ENCODE data around the gene SLC11A2.

Gene SLC11A2

GRCh38 chr12:50990147-50990727 lies 35.9 kb downstream of the SLC11A2 start:
- TF ChIP-seq REST (IDR thresholded peaks at IDR 0.05; ENCODE audit: insufficient read depth in 1 of 2, low read depth in 2 of 2, low read length in 2 of 2), result no peak

- TF ChIP-seq TAF1 (IDR thresholded peaks at IDR 0.05; ENCODE audit: borderline replicate concordance, insufficient read depth, low read length) (no peak), SIN3A (IDR thresholded peaks at IDR 0.05; ENCODE audit: borderline replicate concordance, insufficient read depth, low read length) (no peak), POLR2AphosphoS5 (IDR thresholded peaks at IDR 0.05; ENCODE audit: low read depth, low read length) (no peak), REST (IDR thresholded peaks at IDR 0.05; ENCODE audit: insufficient read depth in 1 of 2, low read depth in 2 of 2, low read length in 2 of 2) (no peak), FOXP2 (optimal IDR thresholded peaks at IDR 0.05; ENCODE audit: borderline replicate concordance, extremely low read depth, extremely low read length, insufficient read depth) (no peak)
These were observed 37.3 kb downstream of the SLC11A2 start for GRCh38 chr12:50988871-50989270.

GRCh38 chr12:50988051-50988450 lies 38.1 kb downstream of the SLC11A2 start:
- no peak for TF ChIP-seq TAF1 (IDR thresholded peaks at IDR 0.05; ENCODE audit: borderline replicate concordance, insufficient read depth, low read length)
- no peak for TF ChIP-seq POLR2AphosphoS5 (IDR thresholded peaks at IDR 0.05; ENCODE audit: low read depth, low read length)
- no peak for TF ChIP-seq SIN3A (IDR thresholded peaks at IDR 0.05; ENCODE audit: borderline replicate concordance, insufficient read depth, low read length)
- TF ChIP-seq FOXP2 (optimal IDR thresholded peaks at IDR 0.05; ENCODE audit: borderline replicate concordance, extremely low read depth, extremely low read length, insufficient read depth), result no peak
- TF ChIP-seq REST (IDR thresholded peaks at IDR 0.05; ENCODE audit: insufficient read depth in 1 of 2, low read depth in 2 of 2, low read length in 2 of 2), result no peak

- TF ChIP-seq TAF1 (IDR thresholded peaks at IDR 0.05; ENCODE audit: borderline replicate concordance, insufficient read depth, low read length), result no peak
- no peak for TF ChIP-seq POLR2AphosphoS5 (IDR thresholded peaks at IDR 0.05; ENCODE audit: low read depth, low read length)
- no peak for TF ChIP-seq SIN3A (IDR thresholded peaks at IDR 0.05; ENCODE audit: borderline replicate concordance, insufficient read depth, low read length)
- no peak for TF ChIP-seq FOXP2 (optimal IDR thresholded peaks at IDR 0.05; ENCODE audit: borderline replicate concordance, extremely low read depth, extremely low read length, insufficient read depth)
- TF ChIP-seq REST (IDR thresholded peaks at IDR 0.05; ENCODE audit: insufficient read depth in 1 of 2, low read depth in 2 of 2, low read length in 2 of 2), result no peak
These were observed 39.0 kb downstream of the SLC11A2 start for GRCh38 chr12:50986966-50987737.
